Subcutaneous adipose tissue (tissue), 4 donors: Measurements from ENCODE around the gene DND1. TPM values are rescaled to one million over a fixed set of nuclear protein-coding genes. Genes with fewer than 3 reads are reported as not detected.

Source experiments
- total RNA-seq, 4 donors: library from RNA; depleted of rRNA; stranded (reverse); fragments of >200 nt; gene quantifications; one replicate each; pipeline ENCODE4 v1.1.0, GENCODE V29; 2016
- TF ChIP-seq, protein P1 (sequence below): fragments of 450-650 bp; IDR thresholded peaks from one replicate; pipeline ENCODE4 v1.5.1; 2016; ENCODE audit warnings: low read depth, mild to moderate bottlenecking, control low read depth, antibody characterized with exemption, moderate library complexity

The DND1 gene
- total RNA-seq, 4 donors from 2014 or later, result 0.66 to 1.3 (median 1.2) TPM; not detected in 1

DNA sequence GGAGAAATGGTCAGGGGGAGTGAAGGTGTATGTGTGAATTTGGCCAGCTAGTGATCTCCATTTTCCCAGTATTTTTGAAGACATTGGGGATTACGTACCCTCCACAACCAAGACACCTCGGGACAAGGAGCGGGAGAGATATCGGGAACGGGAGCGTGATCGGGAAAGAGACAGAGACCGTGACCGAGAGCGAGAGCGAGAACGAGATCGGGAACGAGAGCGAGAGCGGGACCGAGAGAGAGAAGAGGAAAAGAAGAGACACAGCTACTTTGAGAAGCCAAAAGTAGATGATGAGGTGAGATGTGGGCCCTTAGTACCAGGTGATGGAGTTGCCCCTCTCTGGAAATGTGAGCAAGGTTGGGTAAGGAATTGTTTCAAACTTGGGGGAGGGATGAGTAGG lies 14.5 kb downstream of the DND1 start:
- TF ChIP-seq, protein P1, sequence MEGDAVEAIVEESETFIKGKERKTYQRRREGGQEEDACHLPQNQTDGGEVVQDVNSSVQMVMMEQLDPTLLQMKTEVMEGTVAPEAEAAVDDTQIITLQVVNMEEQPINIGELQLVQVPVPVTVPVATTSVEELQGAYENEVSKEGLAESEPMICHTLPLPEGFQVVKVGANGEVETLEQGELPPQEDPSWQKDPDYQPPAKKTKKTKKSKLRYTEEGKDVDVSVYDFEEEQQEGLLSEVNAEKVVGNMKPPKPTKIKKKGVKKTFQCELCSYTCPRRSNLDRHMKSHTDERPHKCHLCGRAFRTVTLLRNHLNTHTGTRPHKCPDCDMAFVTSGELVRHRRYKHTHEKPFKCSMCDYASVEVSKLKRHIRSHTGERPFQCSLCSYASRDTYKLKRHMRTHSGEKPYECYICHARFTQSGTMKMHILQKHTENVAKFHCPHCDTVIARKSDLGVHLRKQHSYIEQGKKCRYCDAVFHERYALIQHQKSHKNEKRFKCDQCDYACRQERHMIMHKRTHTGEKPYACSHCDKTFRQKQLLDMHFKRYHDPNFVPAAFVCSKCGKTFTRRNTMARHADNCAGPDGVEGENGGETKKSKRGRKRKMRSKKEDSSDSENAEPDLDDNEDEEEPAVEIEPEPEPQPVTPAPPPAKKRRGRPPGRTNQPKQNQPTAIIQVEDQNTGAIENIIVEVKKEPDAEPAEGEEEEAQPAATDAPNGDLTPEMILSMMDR, result no peak

DNA sequence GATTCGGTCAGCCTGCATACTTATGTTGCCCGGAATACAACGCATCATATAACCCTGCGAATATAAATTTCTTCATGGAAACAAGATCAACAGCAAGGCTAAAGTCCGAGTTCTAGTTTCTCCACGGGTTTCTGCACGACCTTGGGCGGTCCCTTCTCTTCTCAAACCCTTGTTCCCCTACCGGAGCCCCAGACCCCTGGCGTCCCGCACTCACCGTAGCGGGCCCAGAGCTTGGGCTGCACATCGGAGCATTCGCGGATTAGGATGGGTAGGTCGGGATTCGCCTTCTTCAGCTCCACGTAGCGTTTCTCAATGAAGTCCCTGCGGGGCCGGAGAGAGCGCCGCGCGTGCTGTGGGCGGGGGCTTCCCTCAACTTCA lies 26.3 kb downstream of the DND1 start:
- TF ChIP-seq, protein P1, result no peak

DNA sequence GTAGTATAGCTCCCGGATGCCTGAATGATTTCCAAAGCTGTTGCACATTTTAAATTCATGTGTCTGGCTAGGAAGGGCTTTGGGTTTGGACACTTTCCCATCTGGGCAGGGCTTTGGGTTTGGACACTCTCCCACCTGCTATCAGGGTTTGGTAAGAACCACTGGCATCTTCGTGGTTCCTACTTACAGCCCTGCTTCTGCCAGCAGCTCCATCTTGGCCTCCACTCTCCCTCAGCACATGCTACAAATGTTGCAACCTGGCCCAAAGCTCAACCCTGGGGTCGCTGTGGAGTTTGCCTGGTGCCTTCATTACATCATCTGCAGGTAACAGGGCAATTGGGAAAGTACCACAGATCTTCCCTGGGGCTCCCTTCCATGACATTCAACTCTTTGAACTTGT lies 30.7 kb downstream of the DND1 start:
- TF ChIP-seq, protein P1, result no peak

DNA sequence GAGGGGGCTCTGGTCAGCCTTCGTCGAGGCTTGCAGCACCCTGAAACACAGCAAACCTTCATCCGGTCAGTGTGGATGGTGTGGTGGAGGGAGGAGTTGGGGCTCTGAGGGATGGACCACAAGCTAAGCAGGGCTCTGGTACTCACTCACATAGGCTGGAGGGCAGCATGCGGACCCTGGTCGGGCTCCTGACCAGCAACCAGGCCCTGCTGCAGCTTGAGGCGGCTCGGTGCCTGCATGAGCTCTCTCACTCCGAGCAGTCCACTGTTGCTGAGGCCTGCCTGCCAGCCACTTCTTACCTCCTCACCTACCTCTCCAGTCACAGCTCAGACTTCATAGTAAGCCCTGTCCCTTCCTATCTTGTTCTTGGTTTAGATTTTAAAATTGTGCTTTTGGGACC lies 31.7 kb downstream of the DND1 start:
- TF ChIP-seq, protein P1, result no peak

DNA sequence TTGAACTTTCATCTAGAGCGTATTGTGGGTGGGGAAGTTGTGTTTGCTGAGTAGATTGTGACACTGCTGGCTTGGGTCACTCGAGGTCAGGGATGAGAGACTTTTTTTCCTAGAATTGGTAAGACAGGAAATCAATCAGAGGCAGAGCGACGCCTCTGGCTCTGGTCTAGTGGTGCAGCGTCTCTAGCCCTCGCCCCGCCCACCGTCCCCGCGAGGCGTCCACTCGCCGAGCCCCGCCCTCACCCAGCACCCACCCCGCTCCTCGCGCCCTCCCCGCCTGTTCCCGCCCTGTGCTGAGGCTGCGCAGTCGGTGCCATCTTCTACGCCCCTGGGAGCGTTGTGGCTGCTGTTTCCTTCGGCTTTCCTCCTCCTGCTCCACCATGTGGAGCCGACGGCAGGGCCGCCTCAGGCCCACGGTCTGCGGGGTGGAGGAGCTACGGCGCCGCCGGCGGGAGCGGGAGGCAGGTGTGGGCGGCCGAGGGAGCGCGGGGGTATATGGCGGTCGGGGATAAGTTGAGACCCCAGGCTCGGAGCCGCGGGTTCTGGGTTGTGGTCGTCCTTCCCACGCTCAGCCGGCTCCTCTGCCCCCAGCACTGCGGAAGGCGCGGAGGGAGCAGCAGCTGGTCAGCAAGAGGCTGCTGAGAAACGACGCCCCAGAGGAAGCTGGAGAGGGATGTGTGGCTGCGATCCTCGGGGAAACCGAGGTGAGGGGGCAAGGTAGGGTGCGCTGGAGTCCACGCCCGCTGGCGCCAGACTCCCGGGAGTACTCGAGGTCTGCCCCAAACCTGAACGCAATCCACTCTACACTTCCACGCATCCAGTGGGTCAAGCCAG lies 34.0 kb downstream of the DND1 start, which contains the start of gene TMCO6:
Gene TMCO6 (plus strand): TSS at position 304 of the 834 bp plus-strand sequence. CDS start 77 bp downstream, at position 381.
- TF ChIP-seq, protein P1, result no peak

DNA sequence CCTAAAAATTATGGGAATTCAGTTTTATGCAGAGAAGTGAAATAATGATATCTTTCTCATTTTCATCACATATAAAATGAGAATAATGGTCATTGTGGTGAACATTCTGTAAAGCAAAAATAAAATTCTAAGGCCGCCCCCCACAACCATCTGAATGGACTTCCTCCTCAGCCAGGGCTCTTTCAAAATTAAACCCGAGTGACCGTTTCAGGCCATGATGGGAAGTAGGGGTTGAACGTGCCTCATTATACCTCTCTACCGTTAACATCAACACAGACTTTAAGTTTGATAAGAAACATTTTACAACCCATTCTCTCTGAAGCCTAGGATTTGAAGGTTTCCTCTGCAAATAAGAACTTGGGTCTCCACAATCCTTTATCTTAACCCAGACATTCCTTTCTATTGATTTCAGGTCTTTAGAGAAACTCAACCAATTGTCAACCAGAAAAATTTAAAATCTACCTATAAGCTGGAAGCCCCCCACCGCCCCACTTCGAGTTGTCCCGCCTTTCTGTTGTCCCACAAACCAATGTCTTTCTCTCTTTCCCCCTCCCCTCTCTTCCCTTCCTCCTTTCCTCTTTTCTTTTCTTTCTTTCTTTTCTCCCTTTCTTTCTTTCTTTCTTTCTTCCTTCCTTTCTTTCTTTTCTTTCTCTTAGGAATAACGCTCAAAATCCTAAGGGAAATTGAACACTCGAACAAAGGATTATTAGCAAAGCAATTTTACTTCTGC lies 35.8 kb downstream of the DND1 start:
- TF ChIP-seq, protein P1, result no peak
